Lower leg skin (tissue), 3 donors: ENCODE data around the gene PRLH.

Experiments used
- POLR2A ChIP-seq, 2 donors: fragments of 450-650 bp; IDR thresholded peaks; one replicate each; pipeline ENCODE4 v1.6.1; 2016 to 2017; ENCODE audit warnings: antibody characterized with exemption in 2 of 2, mild to moderate bottlenecking in 1 of 2, moderate library complexity in 1 of 2
- TF ChIP-seq, protein P1 (sequence below), 3 donors: fragments of 450-650 bp; IDR thresholded peaks; one replicate each; pipeline ENCODE4 v1.5.1; 2016; ENCODE audit warnings: antibody characterized with exemption in 3 of 3, mild to moderate bottlenecking in 3 of 3, moderate library complexity in 2 of 3

DNA sequence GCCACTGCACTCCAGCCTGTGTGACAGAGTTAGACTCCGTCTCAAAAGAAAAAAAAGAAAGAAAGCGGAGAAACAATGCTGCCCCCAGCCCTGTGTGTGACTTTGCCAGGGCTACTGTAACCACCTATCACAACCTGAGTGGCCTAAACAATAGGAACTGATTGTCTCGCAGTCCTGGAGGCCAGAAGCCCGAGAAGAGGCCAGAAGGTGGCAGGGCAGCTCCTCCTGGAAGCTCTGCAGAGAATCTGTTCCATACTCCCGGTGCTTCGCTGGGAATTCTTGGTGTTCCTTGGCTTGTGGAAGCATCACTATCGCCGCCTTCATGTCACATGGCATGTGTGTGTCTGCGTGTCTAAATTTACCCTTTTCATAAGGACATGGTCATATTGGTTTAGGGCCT is 38.6 kb downstream of the PRLH start:
- TF ChIP-seq, protein P1, sequence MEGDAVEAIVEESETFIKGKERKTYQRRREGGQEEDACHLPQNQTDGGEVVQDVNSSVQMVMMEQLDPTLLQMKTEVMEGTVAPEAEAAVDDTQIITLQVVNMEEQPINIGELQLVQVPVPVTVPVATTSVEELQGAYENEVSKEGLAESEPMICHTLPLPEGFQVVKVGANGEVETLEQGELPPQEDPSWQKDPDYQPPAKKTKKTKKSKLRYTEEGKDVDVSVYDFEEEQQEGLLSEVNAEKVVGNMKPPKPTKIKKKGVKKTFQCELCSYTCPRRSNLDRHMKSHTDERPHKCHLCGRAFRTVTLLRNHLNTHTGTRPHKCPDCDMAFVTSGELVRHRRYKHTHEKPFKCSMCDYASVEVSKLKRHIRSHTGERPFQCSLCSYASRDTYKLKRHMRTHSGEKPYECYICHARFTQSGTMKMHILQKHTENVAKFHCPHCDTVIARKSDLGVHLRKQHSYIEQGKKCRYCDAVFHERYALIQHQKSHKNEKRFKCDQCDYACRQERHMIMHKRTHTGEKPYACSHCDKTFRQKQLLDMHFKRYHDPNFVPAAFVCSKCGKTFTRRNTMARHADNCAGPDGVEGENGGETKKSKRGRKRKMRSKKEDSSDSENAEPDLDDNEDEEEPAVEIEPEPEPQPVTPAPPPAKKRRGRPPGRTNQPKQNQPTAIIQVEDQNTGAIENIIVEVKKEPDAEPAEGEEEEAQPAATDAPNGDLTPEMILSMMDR (IDR thresholded peaks at IDR 0.05) = no peak
- no peak for TF ChIP-seq POLR2A (IDR thresholded peaks at IDR 0.05)
